Endothelial cell of umbilical vein (primary cell): ENCODE results near the gene PHC1. TPM values are rescaled to one million over a fixed set of nuclear protein-coding genes. Genes with fewer than 3 reads are reported as not detected.

Source experiments
- BruUV-seq: library from RNA; stranded (reverse); fragments of 400-500 nt; replicated peaks from 2 replicates; lab custom pipeline; 2021; lab: Mats Ljungman, UMichigan
- CTCF ChIA-PET: fragments of 300-600, 350-600 bp; sonication (Branson Sonifier 250); formaldehyde crosslinking; loops from one replicate; lab custom pipeline; 2021; ENCODE audit warnings: antibody characterized with exemption, inconsistent platforms; lab: Charles Lee
- POLR2A ChIA-PET: fragments of 300-600, 350-600 bp; sonication (Branson Sonifier 250); formaldehyde crosslinking; loops from one replicate; lab custom pipeline; 2021; ENCODE audit warnings: antibody characterized with exemption, inconsistent platforms; lab: Charles Lee
- DNase-seq: peaks from one replicate; pipeline ENCODE4 v3.0.0-alpha.2; 2011; ENCODE audit warnings: low read depth, low spot score
- FAIRE-seq: peaks from 2 replicates; lab custom pipeline; 2011; peaks lifted over from hg19 to GRCh38; lab: Jason Lieb, UNC
- H2AFZ ChIP-seq: 2 replicates; pipeline ENCODE4 v1.6.0; 2012; ENCODE audit warnings: low read depth, low read length, control low read depth, inconsistent platforms
- H3K27ac ChIP-seq: 2 replicates; pipeline ENCODE4 v1.5.1; 2011; ENCODE audit warnings: low read depth, mild to moderate bottlenecking, control low read depth, low read length, moderate library complexity; ENCODE audit not compliant: insufficient read depth
- H3K27me3 ChIP-seq, 2 experiments: 2 replicates each; pipeline versions ENCODE4 v1.6.0 to v1.6.1; 2011; ENCODE audit warnings: low read length in 2 of 2, mixed read lengths in 1 of 2; ENCODE audit not compliant: control insufficient read depth in 2 of 2, insufficient read depth in 2 of 2
- H3K36me3 ChIP-seq, 2 experiments: 2 replicates in 1 of 2; 3 replicates in 1 of 2; pipeline ENCODE4 v1.5.1; 2011; ENCODE audit warnings: low read length in 2 of 2, mild to moderate bottlenecking in 1 of 2, moderate library complexity in 1 of 2; ENCODE audit not compliant: control insufficient read depth in 2 of 2, insufficient read depth in 2 of 2; ENCODE audit errors: extremely low read depth in 1 of 2
- H3K4me1 ChIP-seq: 3 replicates; pipeline ENCODE4 v1.5.1; 2011; ENCODE audit warnings: mild to moderate bottlenecking, low read length; ENCODE audit not compliant: control insufficient read depth, insufficient read depth; ENCODE audit errors: extremely low read depth
- H3K4me2 ChIP-seq: 2 replicates; pipeline ENCODE4 v1.6.1; 2011; ENCODE audit warnings: low read length, control low read depth, mixed read lengths; ENCODE audit not compliant: insufficient read depth
- H3K4me3 ChIP-seq, 3 experiments: fragments of 200-600 bp in 1 of 3; sonication (generic), shearing (Covaris generic) in 1 of 3; replicated peaks in 1 of 3; 2 replicates each; pipeline ENCODE4 v1.5.1; 2011 to 2016; ENCODE audit warnings: control low read depth in 3 of 3, low read length in 3 of 3, mild to moderate bottlenecking in 2 of 3, inconsistent platforms in 1 of 3, low read depth in 1 of 3, moderate library complexity in 1 of 3; ENCODE audit not compliant: insufficient read depth in 1 of 3
- H3K79me2 ChIP-seq: 2 replicates; pipeline ENCODE4 v1.6.0; 2012; ENCODE audit warnings: low read length, inconsistent platforms; ENCODE audit not compliant: control insufficient read depth, insufficient read depth
- H3K9ac ChIP-seq: replicated peaks from 2 replicates; pipeline ENCODE3; 2011; ENCODE audit warnings: low read length, control low read depth; ENCODE audit not compliant: insufficient read depth; ENCODE audit errors: extremely low read depth
- H3K9me1 ChIP-seq: replicated peaks from 3 replicates; pipeline ENCODE4 v1.6.0; 2011; ENCODE audit warnings: mild to moderate bottlenecking, low read length; ENCODE audit not compliant: control insufficient read depth, insufficient read depth; ENCODE audit errors: extremely low read depth
- H3K9me3 ChIP-seq: replicated peaks from 2 replicates; pipeline ENCODE4 v1.5.1; 2012; ENCODE audit warnings: low read length, inconsistent platforms; ENCODE audit not compliant: control insufficient read depth, insufficient read depth
- H4K20me1 ChIP-seq: replicated peaks from 2 replicates; pipeline ENCODE3; 2011; ENCODE audit warnings: mild to moderate bottlenecking, low read length; ENCODE audit not compliant: control insufficient read depth, insufficient read depth; ENCODE audit errors: extremely low read depth
- FOS ChIP-seq: IDR thresholded peaks from 2 replicates; pipeline ENCODE4 v1.6.1; 2011; ENCODE audit warnings: mild to moderate bottlenecking, low read length, moderate library complexity, borderline replicate concordance; ENCODE audit not compliant: insufficient read depth
- GATA2 ChIP-seq: IDR thresholded peaks from 2 replicates; pipeline ENCODE4 v1.7.0; 2011; ENCODE audit warnings: low read depth, mild to moderate bottlenecking, moderate library complexity, mixed read lengths, low read length; ENCODE audit not compliant: insufficient read length, insufficient read depth
- MYC ChIP-seq: IDR thresholded peaks from one replicate; pipeline ENCODE4 v1.6.1; 2011; ENCODE audit warnings: mild to moderate bottlenecking, low read depth, low read length
- dilution Hi-C: fragments of 300-500 bp; cut with MboI; formaldehyde crosslinking; loops from one replicate; pipeline ENCODE4 v1.15.0; 2019; ENCODE audit warnings: low sequenced_read_pairs; ENCODE audit not compliant: extremely low pct_ligation_motif_present
- intact Hi-C: fragments of 100-400 bp; cut with micrococcal nuclease; formaldehyde crosslinking; loops from one replicate; pipeline ENCODE4 v1.10.0; 2022
- polyA plus RNA-seq, 4 experiments: library from polyadenylated mRNA; depleted of rRNA in 3 of 4; stranded (reverse) in 3 of 4; unstranded in 1 of 4; fragments of >200 nt; gene quantifications; 2 replicates each; pipeline versions ENCODE4 v1.2.1 to v1.2.3, GENCODE V29; 2011 to 2012; ENCODE audit warnings: missing spikeins in 1 of 4
- total RNA-seq: library from RNA; stranded (reverse); gene quantifications from 2 replicates; pipeline ENCODE4 v1.2.3, GENCODE V29; 2021
- TF ChIP-seq, protein P1 (sequence below), 2 donors: IDR thresholded peaks; 1 replicate in 1 of 2; 2 replicates in 1 of 2; pipeline ENCODE4 v1.5.1; 2011; ENCODE audit warnings: low read length in 2 of 2, mild to moderate bottlenecking in 2 of 2, moderate library complexity in 2 of 2, control low read depth in 1 of 2, inconsistent platforms in 1 of 2, low read depth in 1 of 2; ENCODE audit not compliant: insufficient read depth in 1 of 2; ENCODE audit errors: extremely low read depth in 1 of 2
- TF ChIP-seq, protein P2 (sequence below): IDR thresholded peaks from 2 replicates; pipeline ENCODE4 v1.6.1; 2011; ENCODE audit not compliant: insufficient read depth, insufficient read length

Gene PHC1
- total and polyA plus RNA-seq, 2 donors (not counting 3 experiments of a cell fraction or from before 2014, with no cell fraction given) = 37.3 to 66.3 TPM

DNA sequence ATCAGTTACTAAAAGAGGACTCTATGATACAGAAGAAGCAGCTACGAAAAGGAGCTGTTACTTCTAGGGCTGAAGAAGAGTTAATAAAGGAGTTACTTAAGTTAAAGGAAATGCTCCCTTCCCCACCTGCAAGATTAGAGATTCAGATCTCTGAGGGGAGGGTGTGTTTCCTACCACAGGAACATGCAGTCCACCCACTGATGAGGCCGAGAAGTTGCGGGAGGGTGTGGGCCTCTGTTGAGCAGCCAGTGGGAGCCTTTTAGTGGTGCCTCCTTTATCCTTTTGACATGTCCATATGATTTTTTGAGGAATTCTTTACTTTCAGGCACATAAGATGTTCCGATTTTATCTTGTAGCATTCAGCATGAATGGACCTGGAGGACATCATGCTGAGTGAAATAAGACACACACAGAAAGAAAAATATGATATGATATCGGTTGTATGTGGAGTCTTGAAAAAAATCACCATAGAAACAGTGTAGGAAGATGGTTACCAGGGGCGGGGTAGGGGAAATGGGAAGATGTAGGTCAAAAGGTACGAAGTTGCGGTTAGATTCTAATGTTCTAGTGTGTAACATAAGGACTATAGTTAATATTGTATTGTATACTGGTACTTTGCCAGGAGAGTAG is 39.6 kb downstream of the PHC1 start:
- ChIA-PET POLR2A (no interaction called here), CTCF (no interaction called here)
- BruUV-seq = no TSS peak
- dilution Hi-C loops (no loop called here), intact Hi-C loops (no loop called here)
- no peaks in the 10 kb centered on the region for H3K27me3 ChIP-seq
- H3K4me3 ChIP-seq = no peak overlapping the region
- peaks cover 5% of the 10 kb centered on the region for H3K79me2 ChIP-seq
- H4K20me1 ChIP-seq = no peaks in the 10 kb centered on the region
- FAIRE-seq (no peak), DNase-seq (no peak)
- no peak for TF ChIP-seq GATA2
- TF ChIP-seq MYC = no peak
- no peak for TF ChIP-seq FOS
- TF ChIP-seq, protein P1, sequence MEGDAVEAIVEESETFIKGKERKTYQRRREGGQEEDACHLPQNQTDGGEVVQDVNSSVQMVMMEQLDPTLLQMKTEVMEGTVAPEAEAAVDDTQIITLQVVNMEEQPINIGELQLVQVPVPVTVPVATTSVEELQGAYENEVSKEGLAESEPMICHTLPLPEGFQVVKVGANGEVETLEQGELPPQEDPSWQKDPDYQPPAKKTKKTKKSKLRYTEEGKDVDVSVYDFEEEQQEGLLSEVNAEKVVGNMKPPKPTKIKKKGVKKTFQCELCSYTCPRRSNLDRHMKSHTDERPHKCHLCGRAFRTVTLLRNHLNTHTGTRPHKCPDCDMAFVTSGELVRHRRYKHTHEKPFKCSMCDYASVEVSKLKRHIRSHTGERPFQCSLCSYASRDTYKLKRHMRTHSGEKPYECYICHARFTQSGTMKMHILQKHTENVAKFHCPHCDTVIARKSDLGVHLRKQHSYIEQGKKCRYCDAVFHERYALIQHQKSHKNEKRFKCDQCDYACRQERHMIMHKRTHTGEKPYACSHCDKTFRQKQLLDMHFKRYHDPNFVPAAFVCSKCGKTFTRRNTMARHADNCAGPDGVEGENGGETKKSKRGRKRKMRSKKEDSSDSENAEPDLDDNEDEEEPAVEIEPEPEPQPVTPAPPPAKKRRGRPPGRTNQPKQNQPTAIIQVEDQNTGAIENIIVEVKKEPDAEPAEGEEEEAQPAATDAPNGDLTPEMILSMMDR (IDR thresholded peaks at IDR 0.05; ENCODE audit: extremely low read depth in 1 of 2, insufficient read depth in 1 of 2, low read depth in 1 of 2, low read length in 2 of 2) = no peak
- H3K4me2 ChIP-seq = no peak overlapping the region
- peaks cover 10% of the 10 kb centered on the region for H3K4me1 ChIP-seq
- H3K9me3 ChIP-seq = no peaks in the 10 kb centered on the region
- no peak overlapping the region for H2AFZ ChIP-seq
- no peaks in the 10 kb centered on the region for H3K9me1 ChIP-seq
- no peaks in the 10 kb centered on the region for H3K36me3 ChIP-seq
- H3K27ac ChIP-seq = no peak overlapping the region
- H3K9ac ChIP-seq = no peak overlapping the region

DNA sequence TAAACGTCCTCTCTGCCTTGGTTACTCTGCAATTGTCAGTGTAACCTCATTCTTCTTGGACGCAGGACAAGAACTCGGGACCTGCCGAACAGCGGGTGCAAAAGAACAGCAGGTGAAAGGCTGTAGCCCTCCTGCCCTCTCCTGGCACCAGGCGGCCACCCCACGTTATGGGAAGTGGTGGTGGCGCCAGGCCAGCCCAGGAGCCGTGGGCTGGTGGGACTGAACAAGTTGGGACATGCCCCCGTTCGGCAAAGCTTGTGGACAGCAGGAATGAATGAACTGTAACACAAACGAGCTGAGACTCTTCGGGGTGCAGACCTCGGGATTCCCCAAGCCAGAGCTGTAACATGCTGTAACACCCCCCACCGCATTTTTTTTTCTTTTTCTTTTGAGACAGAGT is 41.8 kb downstream of the PHC1 start:
- Histone ChIP-seq H4K20me1 (no peaks in the 10 kb centered on the region), H3K27me3 (no peaks in the 10 kb centered on the region), H3K79me2 (no peaks in the 10 kb centered on the region), H3K4me2 (no peak overlapping the region), H2AFZ (no peak overlapping the region), H3K36me3 (no peaks in the 10 kb centered on the region), H3K9me1 (no peaks in the 10 kb centered on the region), H3K4me3 (no peak overlapping the region), H3K9me3 (no peaks in the 10 kb centered on the region), H3K4me1 (peaks cover 2% of the 10 kb centered on the region), H3K9ac (no peak overlapping the region), H3K27ac (no peak overlapping the region)
- DNase-seq (no peak), FAIRE-seq (no peak)
- intact Hi-C loops = no loop called here
- POLR2A ChIA-PET = no interaction called here
- TF ChIP-seq, protein P2, sequence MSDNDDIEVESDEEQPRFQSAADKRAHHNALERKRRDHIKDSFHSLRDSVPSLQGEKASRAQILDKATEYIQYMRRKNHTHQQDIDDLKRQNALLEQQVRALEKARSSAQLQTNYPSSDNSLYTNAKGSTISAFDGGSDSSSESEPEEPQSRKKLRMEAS = no peak
- no peak for TF ChIP-seq GATA2
- no peak for TF ChIP-seq MYC
- BruUV-seq = no TSS peak
- dilution Hi-C loops = no loop called here
- CTCF ChIA-PET = no interaction called here
